Prostate gland (tissue), 2 donors: Measurements from ENCODE around the gene CHDH.

Experiments
- POLR2A ChIP-seq: fragments of 450-650 bp; IDR thresholded peaks from one replicate; pipeline ENCODE4 v1.6.1; 2016; ENCODE audit warnings: antibody characterized with exemption, mild to moderate bottlenecking
- POLR2AphosphoS5 ChIP-seq: sonication (generic); formaldehyde crosslinking; IDR thresholded peaks from one replicate; pipeline ENCODE4 v1.6.1; 2017; ENCODE audit warnings: antibody characterized with exemption
- TF ChIP-seq, protein P1 (sequence below), 4 experiments: fragments of 200-600 bp in 2 of 4; fragments of 450-650 bp in 2 of 4; sonication (generic) in 2 of 4; IDR thresholded peaks; 1 replicate in 3 of 4; 2 replicates in 1 of 4; pipeline ENCODE4 v1.5.1; 2016 to 2019; ENCODE audit warnings: antibody characterized with exemption in 4 of 4, mild to moderate bottlenecking in 2 of 4, moderate library complexity in 2 of 4

DNA sequence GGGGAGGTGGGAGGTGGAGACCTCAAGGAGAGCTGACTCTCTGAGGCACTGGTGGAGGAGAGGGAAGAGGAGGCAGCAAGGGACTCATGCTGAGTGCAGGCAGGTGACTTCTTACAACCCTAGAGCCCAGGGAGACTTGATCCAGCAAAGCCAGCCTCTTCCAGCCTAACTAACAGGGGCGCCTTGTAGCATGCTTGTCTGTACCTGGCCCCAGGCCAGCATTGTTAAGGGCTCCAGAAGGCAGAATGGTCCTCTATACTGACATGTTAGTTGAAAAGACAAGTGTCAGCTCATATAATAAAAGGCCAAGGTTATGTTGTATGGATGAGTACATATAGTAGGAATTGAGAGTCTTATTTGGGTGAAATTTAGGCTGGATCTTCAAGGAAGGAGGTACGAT is 65.4 kb downstream of the CHDH start:
- TF ChIP-seq, protein P1, sequence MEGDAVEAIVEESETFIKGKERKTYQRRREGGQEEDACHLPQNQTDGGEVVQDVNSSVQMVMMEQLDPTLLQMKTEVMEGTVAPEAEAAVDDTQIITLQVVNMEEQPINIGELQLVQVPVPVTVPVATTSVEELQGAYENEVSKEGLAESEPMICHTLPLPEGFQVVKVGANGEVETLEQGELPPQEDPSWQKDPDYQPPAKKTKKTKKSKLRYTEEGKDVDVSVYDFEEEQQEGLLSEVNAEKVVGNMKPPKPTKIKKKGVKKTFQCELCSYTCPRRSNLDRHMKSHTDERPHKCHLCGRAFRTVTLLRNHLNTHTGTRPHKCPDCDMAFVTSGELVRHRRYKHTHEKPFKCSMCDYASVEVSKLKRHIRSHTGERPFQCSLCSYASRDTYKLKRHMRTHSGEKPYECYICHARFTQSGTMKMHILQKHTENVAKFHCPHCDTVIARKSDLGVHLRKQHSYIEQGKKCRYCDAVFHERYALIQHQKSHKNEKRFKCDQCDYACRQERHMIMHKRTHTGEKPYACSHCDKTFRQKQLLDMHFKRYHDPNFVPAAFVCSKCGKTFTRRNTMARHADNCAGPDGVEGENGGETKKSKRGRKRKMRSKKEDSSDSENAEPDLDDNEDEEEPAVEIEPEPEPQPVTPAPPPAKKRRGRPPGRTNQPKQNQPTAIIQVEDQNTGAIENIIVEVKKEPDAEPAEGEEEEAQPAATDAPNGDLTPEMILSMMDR (IDR thresholded peaks at IDR 0.05): no peak
- TF ChIP-seq POLR2AphosphoS5: no peak
- no peak for TF ChIP-seq POLR2A
